Esophagus squamous epithelium (tissue), 4 donors: ENCODE results near the gene LRRC3C.
"Not testable (repeated sequence)": the region's sequence is repeated elsewhere in the genome, so short reads cannot be mapped to it uniquely, and the experiment has no call there.

Experiments used
- CTCF ChIP-seq, 6 experiments: fragments of 450-650 bp in 4 of 6; fragments of 200-600 bp in 2 of 6; sonication (generic) in 2 of 6; IDR thresholded peaks; one replicate each; pipeline ENCODE4 v1.5.1; 2016 to 2019; ENCODE audit warnings: antibody characterized with exemption in 6 of 6, mild to moderate bottlenecking in 4 of 6, moderate library complexity in 4 of 6
- POLR2A ChIP-seq, 4 donors: fragments of 450-650 bp; IDR thresholded peaks; one replicate each; pipeline ENCODE4 v1.6.1; 2017; ENCODE audit warnings: antibody characterized with exemption in 4 of 4, mild to moderate bottlenecking in 4 of 4, moderate library complexity in 3 of 4

GRCh38 chr17:39886102-39886501 is 41.4 kb upstream of the LRRC3C start:
- TF ChIP-seq CTCF, POLR2A (IDR thresholded peaks at IDR 0.05): not testable (repeated sequence)
